NCI-H2107 treated with DMSO at 0.1 percent for 48 hours (cell line): Measurements from ENCODE around the gene BDNF.
"Not testable (repeated sequence)": the region's sequence is repeated elsewhere in the genome, so short reads cannot be mapped to it uniquely, and the experiment has no call there.

ENCODE experiments used
- DNase-seq: peaks from one replicate; lab custom pipeline; 2025; ENCODE audit not compliant: unreplicated experiment; lab: John Stamatoyannopoulos, UW

The BDNF gene

GRCh38 chr11:27700351-27701301 lies at the start of gene BDNF:
TSS of gene BDNF (minus strand) at chr11:27700455. CDS start at chr11:27658564, 41,891 bp downstream.
- no peak for DNase-seq

GRCh38 chr11:27740362-27741013 lies 40.2 kb upstream of the BDNF start:
- DNase-seq = no peak

GRCh38 chr11:27735281-27735680 lies 35.0 kb upstream of the BDNF start:
- DNase-seq = no peak

GRCh38 chr11:27731803-27732202 lies 31.5 kb upstream of the BDNF start:
- not testable (repeated sequence) for DNase-seq

- DNase-seq = no peak
These were observed 26.7 kb upstream of the BDNF start for GRCh38 chr11:27726981-27727380.

- DNase-seq = no peak
These were observed 23.4 kb upstream of the BDNF start for GRCh38 chr11:27723687-27724086.

GRCh38 chr11:27722953-27723344 lies 22.7 kb upstream of the BDNF start:
- DNase-seq = no peak

- DNase-seq = no peak
These were observed 22.1 kb upstream of the BDNF start for GRCh38 chr11:27722117-27722952.

- no peak for DNase-seq
These were observed 21.2 kb upstream of the BDNF start for GRCh38 chr11:27721264-27722116.

- no peak for DNase-seq
These were observed 20.1 kb upstream of the BDNF start for GRCh38 chr11:27720277-27720830.

GRCh38 chr11:27719546-27719925 lies 19.3 kb upstream of the BDNF start:
- no peak for DNase-seq

- DNase-seq = no peak
These were observed 18.7 kb upstream of the BDNF start for GRCh38 chr11:27718863-27719545.

- DNase-seq = peak; percentile 69
These were observed 18.1 kb upstream of the BDNF start for GRCh38 chr11:27718346-27718862.

GRCh38 chr11:27717801-27718229 lies 17.6 kb upstream of the BDNF start:
- no peak for DNase-seq

GRCh38 chr11:27717377-27717776 lies 17.1 kb upstream of the BDNF start:
- peak; percentile 58 for DNase-seq

GRCh38 chr11:27716835-27717234 lies 16.6 kb upstream of the BDNF start:
- no peak for DNase-seq

GRCh38 chr11:27716216-27716615 lies 16.0 kb upstream of the BDNF start:
- DNase-seq = no peak

GRCh38 chr11:27711725-27712124 lies 11.5 kb upstream of the BDNF start:
- DNase-seq = no peak

GRCh38 chr11:27710536-27710935 lies 10.3 kb upstream of the BDNF start:
- no peak for DNase-seq
